Breast epithelium (tissue), 3 donors: ENCODE results near the gene GCHFR.

Source experiments
- POLR2A ChIP-seq: fragments of 450-650 bp; IDR thresholded peaks from one replicate; pipeline ENCODE4 v1.6.1; 2016; ENCODE audit warnings: antibody characterized with exemption, mild to moderate bottlenecking, moderate library complexity
- POLR2AphosphoS5 ChIP-seq, 3 donors: sonication (generic); formaldehyde crosslinking; IDR thresholded peaks; one replicate each; pipeline ENCODE4 v1.6.1; 2017; ENCODE audit warnings: antibody characterized with exemption in 3 of 3
- TF ChIP-seq, protein P1 (sequence below), 3 donors: fragments of 450-650 bp; IDR thresholded peaks; one replicate each; pipeline ENCODE4 v1.5.1; 2016 to 2017; ENCODE audit warnings: antibody characterized with exemption in 3 of 3, mild to moderate bottlenecking in 3 of 3, moderate library complexity in 3 of 3

- TF ChIP-seq, protein P1, sequence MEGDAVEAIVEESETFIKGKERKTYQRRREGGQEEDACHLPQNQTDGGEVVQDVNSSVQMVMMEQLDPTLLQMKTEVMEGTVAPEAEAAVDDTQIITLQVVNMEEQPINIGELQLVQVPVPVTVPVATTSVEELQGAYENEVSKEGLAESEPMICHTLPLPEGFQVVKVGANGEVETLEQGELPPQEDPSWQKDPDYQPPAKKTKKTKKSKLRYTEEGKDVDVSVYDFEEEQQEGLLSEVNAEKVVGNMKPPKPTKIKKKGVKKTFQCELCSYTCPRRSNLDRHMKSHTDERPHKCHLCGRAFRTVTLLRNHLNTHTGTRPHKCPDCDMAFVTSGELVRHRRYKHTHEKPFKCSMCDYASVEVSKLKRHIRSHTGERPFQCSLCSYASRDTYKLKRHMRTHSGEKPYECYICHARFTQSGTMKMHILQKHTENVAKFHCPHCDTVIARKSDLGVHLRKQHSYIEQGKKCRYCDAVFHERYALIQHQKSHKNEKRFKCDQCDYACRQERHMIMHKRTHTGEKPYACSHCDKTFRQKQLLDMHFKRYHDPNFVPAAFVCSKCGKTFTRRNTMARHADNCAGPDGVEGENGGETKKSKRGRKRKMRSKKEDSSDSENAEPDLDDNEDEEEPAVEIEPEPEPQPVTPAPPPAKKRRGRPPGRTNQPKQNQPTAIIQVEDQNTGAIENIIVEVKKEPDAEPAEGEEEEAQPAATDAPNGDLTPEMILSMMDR (IDR thresholded peaks at IDR 0.05): no peak
- TF ChIP-seq POLR2AphosphoS5 (IDR thresholded peaks at IDR 0.05): no peak
- TF ChIP-seq POLR2A: no peak
These were observed 32.6 kb downstream of the GCHFR start for GRCh38 chr15:40796512-40796911.
